Choroid plexus epithelial cell (primary cell): Measurements from ENCODE around the gene IFTAP.

ENCODE experiments used
- DNase-seq: peaks from one replicate; pipeline ENCODE4 v3.0.0-alpha.2; 2010; ENCODE audit warnings: low read depth
- H3K4me3 ChIP-seq: 2 replicates; pipeline ENCODE4 v1.5.1; 2011; ENCODE audit warnings: low read depth, mild to moderate bottlenecking, control low read depth, low read length, moderate library complexity
- CTCF ChIP-seq: conservative IDR thresholded peaks from 2 replicates; pipeline ENCODE4 v1.5.1; 2011; ENCODE audit warnings: low read depth, mild to moderate bottlenecking, control low read depth, inconsistent platforms, low read length, moderate library complexity

The IFTAP gene

GRCh38 chr11:36620246-36620645 is 25.9 kb downstream of the IFTAP start:
- TF ChIP-seq CTCF, result no peak
- no peak for DNase-seq
- no peak overlapping the region for H3K4me3 ChIP-seq

GRCh38 chr11:36622431-36623136 is 28.3 kb downstream of the IFTAP start:
- TF ChIP-seq CTCF, result peak; percentile 68
- H3K4me3 ChIP-seq, result no peak overlapping the region
- peak; percentile 63 for DNase-seq

GRCh38 chr11:36623494-36623893 is 29.2 kb downstream of the IFTAP start:
- H3K4me3 ChIP-seq, result no peak overlapping the region
- TF ChIP-seq CTCF, result no peak
- DNase-seq, result no peak

GRCh38 chr11:36627006-36627405 is 32.7 kb downstream of the IFTAP start:
- DNase-seq, result no peak
- H3K4me3 ChIP-seq, result no peak overlapping the region
- no peak for TF ChIP-seq CTCF

- no peak for DNase-seq
- TF ChIP-seq CTCF, result no peak
- H3K4me3 ChIP-seq, result no peak overlapping the region
Measured at GRCh38 chr11:36627471-36627870, 33.2 kb downstream of the IFTAP start.

- no peak for TF ChIP-seq CTCF
- H3K4me3 ChIP-seq, result no peak overlapping the region
- DNase-seq, result no peak
Measured at GRCh38 chr11:36628141-36628540, 33.8 kb downstream of the IFTAP start.

- DNase-seq, result no peak
- TF ChIP-seq CTCF, result no peak
- H3K4me3 ChIP-seq, result no peak overlapping the region
Measured at GRCh38 chr11:36628765-36629244, 34.5 kb downstream of the IFTAP start.
